Endothelial cell of umbilical vein (primary cell): ENCODE data around the gene KLC3. TPM values are rescaled to one million over a fixed set of nuclear protein-coding genes. Genes with fewer than 3 reads are reported as not detected.

Source experiments
- BruUV-seq: library from RNA; stranded (reverse); fragments of 400-500 nt; replicated peaks from 2 replicates; lab custom pipeline; 2021; lab: Mats Ljungman, UMichigan
- CTCF ChIA-PET: fragments of 300-600, 350-600 bp; sonication (Branson Sonifier 250); formaldehyde crosslinking; loops from one replicate; lab custom pipeline; 2021; ENCODE audit warnings: antibody characterized with exemption, inconsistent platforms; lab: Charles Lee
- POLR2A ChIA-PET: fragments of 300-600, 350-600 bp; sonication (Branson Sonifier 250); formaldehyde crosslinking; loops from one replicate; lab custom pipeline; 2021; ENCODE audit warnings: antibody characterized with exemption, inconsistent platforms; lab: Charles Lee
- DNase-seq: peaks from one replicate; pipeline ENCODE4 v3.0.0-alpha.2; 2011; ENCODE audit warnings: low read depth, low spot score
- FAIRE-seq: peaks from 2 replicates; lab custom pipeline; 2011; peaks lifted over from hg19 to GRCh38; lab: Jason Lieb, UNC
- H2AFZ ChIP-seq: 2 replicates; pipeline ENCODE4 v1.6.0; 2012; ENCODE audit warnings: low read depth, low read length, control low read depth, inconsistent platforms
- H3K27ac ChIP-seq: 2 replicates; pipeline ENCODE4 v1.5.1; 2011; ENCODE audit warnings: low read depth, mild to moderate bottlenecking, control low read depth, low read length, moderate library complexity; ENCODE audit not compliant: insufficient read depth
- H3K27me3 ChIP-seq, 2 experiments: 2 replicates each; pipeline versions ENCODE4 v1.6.0 to v1.6.1; 2011; ENCODE audit warnings: low read length in 2 of 2, mixed read lengths in 1 of 2; ENCODE audit not compliant: control insufficient read depth in 2 of 2, insufficient read depth in 2 of 2
- H3K36me3 ChIP-seq, 2 experiments: 2 replicates in 1 of 2; 3 replicates in 1 of 2; pipeline ENCODE4 v1.5.1; 2011; ENCODE audit warnings: low read length in 2 of 2, mild to moderate bottlenecking in 1 of 2, moderate library complexity in 1 of 2; ENCODE audit not compliant: control insufficient read depth in 2 of 2, insufficient read depth in 2 of 2; ENCODE audit errors: extremely low read depth in 1 of 2
- H3K4me1 ChIP-seq: 3 replicates; pipeline ENCODE4 v1.5.1; 2011; ENCODE audit warnings: mild to moderate bottlenecking, low read length; ENCODE audit not compliant: control insufficient read depth, insufficient read depth; ENCODE audit errors: extremely low read depth
- H3K4me2 ChIP-seq: 2 replicates; pipeline ENCODE4 v1.6.1; 2011; ENCODE audit warnings: low read length, control low read depth, mixed read lengths; ENCODE audit not compliant: insufficient read depth
- H3K4me3 ChIP-seq, 3 experiments: fragments of 200-600 bp in 1 of 3; sonication (generic), shearing (Covaris generic) in 1 of 3; replicated peaks in 1 of 3; 2 replicates each; pipeline ENCODE4 v1.5.1; 2011 to 2016; ENCODE audit warnings: control low read depth in 3 of 3, low read length in 3 of 3, mild to moderate bottlenecking in 2 of 3, inconsistent platforms in 1 of 3, low read depth in 1 of 3, moderate library complexity in 1 of 3; ENCODE audit not compliant: insufficient read depth in 1 of 3
- H3K79me2 ChIP-seq: 2 replicates; pipeline ENCODE4 v1.6.0; 2012; ENCODE audit warnings: low read length, inconsistent platforms; ENCODE audit not compliant: control insufficient read depth, insufficient read depth
- H3K9ac ChIP-seq: replicated peaks from 2 replicates; pipeline ENCODE3; 2011; ENCODE audit warnings: low read length, control low read depth; ENCODE audit not compliant: insufficient read depth; ENCODE audit errors: extremely low read depth
- H3K9me1 ChIP-seq: replicated peaks from 3 replicates; pipeline ENCODE4 v1.6.0; 2011; ENCODE audit warnings: mild to moderate bottlenecking, low read length; ENCODE audit not compliant: control insufficient read depth, insufficient read depth; ENCODE audit errors: extremely low read depth
- H3K9me3 ChIP-seq: replicated peaks from 2 replicates; pipeline ENCODE4 v1.5.1; 2012; ENCODE audit warnings: low read length, inconsistent platforms; ENCODE audit not compliant: control insufficient read depth, insufficient read depth
- H4K20me1 ChIP-seq: replicated peaks from 2 replicates; pipeline ENCODE3; 2011; ENCODE audit warnings: mild to moderate bottlenecking, low read length; ENCODE audit not compliant: control insufficient read depth, insufficient read depth; ENCODE audit errors: extremely low read depth
- CTCF ChIP-seq, 2 donors: IDR thresholded peaks; 1 replicate in 1 of 2; 2 replicates in 1 of 2; pipeline ENCODE4 v1.5.1; 2011; ENCODE audit warnings: low read length in 2 of 2, mild to moderate bottlenecking in 2 of 2, moderate library complexity in 2 of 2, control low read depth in 1 of 2, inconsistent platforms in 1 of 2, low read depth in 1 of 2; ENCODE audit not compliant: insufficient read depth in 1 of 2; ENCODE audit errors: extremely low read depth in 1 of 2
- EZH2 ChIP-seq: IDR thresholded peaks from 2 replicates; pipeline ENCODE4 v1.6.1; 2012; ENCODE audit warnings: borderline replicate concordance, low read depth, mild to moderate bottlenecking, moderate library complexity, low read length, inconsistent platforms; ENCODE audit not compliant: severe bottlenecking
- FOS ChIP-seq: IDR thresholded peaks from 2 replicates; pipeline ENCODE4 v1.6.1; 2011; ENCODE audit warnings: mild to moderate bottlenecking, low read length, moderate library complexity, borderline replicate concordance; ENCODE audit not compliant: insufficient read depth
- GATA2 ChIP-seq: IDR thresholded peaks from 2 replicates; pipeline ENCODE4 v1.7.0; 2011; ENCODE audit warnings: low read depth, mild to moderate bottlenecking, moderate library complexity, mixed read lengths, low read length; ENCODE audit not compliant: insufficient read length, insufficient read depth
- JUN ChIP-seq: IDR thresholded peaks from 2 replicates; pipeline ENCODE4 v1.6.1; 2011; ENCODE audit warnings: borderline replicate concordance, low read depth; ENCODE audit not compliant: insufficient read length, insufficient read depth
- MAX ChIP-seq: IDR thresholded peaks from 2 replicates; pipeline ENCODE4 v1.6.1; 2011; ENCODE audit not compliant: insufficient read depth, insufficient read length
- MYC ChIP-seq: IDR thresholded peaks from one replicate; pipeline ENCODE4 v1.6.1; 2011; ENCODE audit warnings: mild to moderate bottlenecking, low read depth, low read length
- POLR2A ChIP-seq: IDR thresholded peaks from 2 replicates; pipeline ENCODE4 v1.6.1; 2012; ENCODE audit warnings: low read depth, mild to moderate bottlenecking, control low read depth, low read length
- POLR2AphosphoS5 ChIP-seq: IDR thresholded peaks from 2 replicates; pipeline ENCODE4 v1.6.1; 2012; ENCODE audit warnings: low read depth, mild to moderate bottlenecking, control low read depth, low read length, moderate library complexity; ENCODE audit not compliant: insufficient read depth
- dilution Hi-C: fragments of 300-500 bp; cut with MboI; formaldehyde crosslinking; loops from one replicate; pipeline ENCODE4 v1.15.0; 2019; ENCODE audit warnings: low sequenced_read_pairs; ENCODE audit not compliant: extremely low pct_ligation_motif_present
- intact Hi-C: fragments of 100-400 bp; cut with micrococcal nuclease; formaldehyde crosslinking; loops from one replicate; pipeline ENCODE4 v1.10.0; 2022
- polyA plus RNA-seq, 4 experiments: library from polyadenylated mRNA; depleted of rRNA in 3 of 4; stranded (reverse) in 3 of 4; unstranded in 1 of 4; fragments of >200 nt; gene quantifications; 2 replicates each; pipeline versions ENCODE4 v1.2.1 to v1.2.3, GENCODE V29; 2011 to 2012; ENCODE audit warnings: missing spikeins in 1 of 4
- total RNA-seq: library from RNA; stranded (reverse); gene quantifications from 2 replicates; pipeline ENCODE4 v1.2.3, GENCODE V29; 2021

The KLC3 gene
- total and polyA plus RNA-seq, 2 donors (not counting 3 experiments of a cell fraction or from before 2014, with no cell fraction given) = not detected

- intact Hi-C loops = no loop called here
- BruUV-seq = no TSS peak
- H4K20me1 ChIP-seq = no peaks in the 10 kb centered on the region
- no peak overlapping the region for H2AFZ ChIP-seq
- dilution Hi-C loops = no loop called here
- no peaks in the 10 kb centered on the region for H3K9me3 ChIP-seq
- no peak overlapping the region for H3K27ac ChIP-seq
- H3K79me2 ChIP-seq = no peaks in the 10 kb centered on the region
- H3K9ac ChIP-seq = no peak overlapping the region
- DNase-seq (no peak), FAIRE-seq (no peak)
- H3K4me2 ChIP-seq = no peak overlapping the region
- POLR2A ChIA-PET = no interaction called here
- H3K27me3 ChIP-seq = no peaks in the 10 kb centered on the region
- no peaks in the 10 kb centered on the region for H3K9me1 ChIP-seq
- no peak for TF ChIP-seq FOS
- no peak for TF ChIP-seq MAX
- TF ChIP-seq POLR2AphosphoS5 = no peak
- TF ChIP-seq JUN = no peak
- no peak for TF ChIP-seq GATA2
- no peak for TF ChIP-seq CTCF (IDR thresholded peaks at IDR 0.05; ENCODE audit: extremely low read depth in 1 of 2, insufficient read depth in 1 of 2, low read depth in 1 of 2, low read length in 2 of 2)
- TF ChIP-seq EZH2 = no peak
- no peak for TF ChIP-seq MYC
- no peak for TF ChIP-seq POLR2A
- H3K36me3 ChIP-seq = peaks cover 7 to 42% of the 10 kb centered on the region in 2 experiments
- no peak overlapping the region for H3K4me3 ChIP-seq
- no peaks in the 10 kb centered on the region for H3K4me1 ChIP-seq
- CTCF ChIA-PET = no interaction called here
Observed at GRCh38 chr19:45352914-45353796, 12.6 kb downstream of the KLC3 start.
